Ammon's horn (tissue), 1 donor: ENCODE measurements around the gene P3H2.
A peak's percentile ranks its signal among the peaks of the same experiment; 100 is the strongest.
"Not testable (repeated sequence)": the region's sequence is repeated elsewhere in the genome, so short reads cannot be mapped to it uniquely, and the experiment has no call there.

Experiments
- DNase-seq: peaks from one replicate; pipeline ENCODE4 v3.0.0-alpha.2; 2016; ENCODE audit warnings: low spot score

The P3H2 gene

GRCh38 chr3:190083635-190084034 is 37.1 kb downstream of the P3H2 start:
- DNase-seq = no peak

GRCh38 chr3:190081389-190081788 is 39.3 kb downstream of the P3H2 start:
- peak; percentile 82 for DNase-seq

- DNase-seq = not testable (repeated sequence)
These were observed 41.5 kb downstream of the P3H2 start for GRCh38 chr3:190079173-190079572.

DNA sequence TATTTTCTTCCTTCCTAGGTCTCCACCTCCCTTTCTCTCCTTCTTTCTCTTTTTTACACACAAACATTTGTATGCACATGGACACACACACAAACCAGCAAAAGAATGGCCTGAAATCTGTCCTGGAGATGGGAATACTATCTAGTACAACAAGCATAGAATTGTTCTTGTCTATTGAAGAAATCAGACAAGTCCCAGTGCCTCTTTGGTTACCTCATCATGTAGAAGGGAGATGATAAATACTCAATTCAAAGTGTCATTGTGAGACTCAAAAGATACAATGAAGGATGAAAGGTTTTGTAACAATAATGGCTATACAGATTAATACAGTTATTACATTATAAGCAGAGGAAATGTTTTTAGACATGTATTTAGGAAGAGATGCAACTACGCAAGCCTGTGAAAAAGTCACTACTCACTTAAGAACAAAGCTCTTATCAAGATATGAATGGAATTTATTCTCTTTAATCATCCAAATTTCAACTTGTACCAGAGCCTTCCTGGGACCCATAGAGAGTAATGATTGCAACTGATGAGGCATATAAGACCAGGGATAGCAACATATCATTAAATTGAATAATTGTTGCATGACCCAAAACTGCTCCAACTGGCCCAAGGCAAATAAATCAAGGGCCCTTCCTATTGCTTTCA is 43.2 kb downstream of the P3H2 start:
- DNase-seq = no peak

DNA sequence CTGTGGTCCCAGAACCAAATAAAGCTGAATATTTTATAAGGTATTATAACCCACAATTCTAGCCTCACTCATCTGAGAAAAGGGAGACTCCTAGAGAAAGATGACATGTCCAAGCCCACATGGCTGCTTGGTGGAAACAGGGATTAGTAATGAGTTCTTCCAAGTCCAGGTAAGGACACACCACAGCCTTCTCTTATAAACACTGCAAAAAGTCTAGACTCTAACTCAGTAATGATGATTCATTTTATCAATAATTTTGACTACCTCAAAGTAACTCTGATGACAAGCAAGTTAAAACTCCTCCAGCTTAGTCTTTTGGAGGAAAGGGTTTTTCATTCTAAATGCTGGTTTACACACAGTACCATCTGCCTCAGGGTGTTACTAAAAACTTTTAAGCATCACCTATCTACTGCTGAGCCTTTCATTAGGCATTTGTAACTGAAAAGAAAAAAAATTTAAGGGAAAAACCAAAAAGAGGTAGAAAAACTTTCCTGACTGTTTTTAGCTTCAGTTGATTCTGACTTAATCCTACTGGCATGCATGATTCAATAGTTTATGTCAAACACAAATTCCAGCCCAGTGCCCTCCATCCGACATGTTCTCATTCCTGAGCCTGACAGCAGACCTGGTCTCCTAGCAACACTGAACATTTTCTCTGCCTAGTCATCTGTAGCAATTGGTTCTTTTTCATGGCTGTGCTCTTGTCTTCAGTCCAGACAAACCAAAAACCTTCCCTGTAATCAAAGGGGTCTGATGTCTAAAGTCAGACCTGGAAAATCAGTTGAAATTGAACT is 43.9 kb downstream of the P3H2 start:
- peak; percentile 72 for DNase-seq

GRCh38 chr3:190076136-190076535 is 44.6 kb downstream of the P3H2 start:
- no peak for DNase-seq

- DNase-seq = no peak
These were observed 45.9 kb downstream of the P3H2 start for GRCh38 chr3:190074817-190075216.

GRCh38 chr3:190073264-190074008 is 47.3 kb downstream of the P3H2 start:
- DNase-seq = no peak

- DNase-seq = no peak
These were observed 47.8 kb downstream of the P3H2 start for GRCh38 chr3:190072856-190073255.

DNA sequence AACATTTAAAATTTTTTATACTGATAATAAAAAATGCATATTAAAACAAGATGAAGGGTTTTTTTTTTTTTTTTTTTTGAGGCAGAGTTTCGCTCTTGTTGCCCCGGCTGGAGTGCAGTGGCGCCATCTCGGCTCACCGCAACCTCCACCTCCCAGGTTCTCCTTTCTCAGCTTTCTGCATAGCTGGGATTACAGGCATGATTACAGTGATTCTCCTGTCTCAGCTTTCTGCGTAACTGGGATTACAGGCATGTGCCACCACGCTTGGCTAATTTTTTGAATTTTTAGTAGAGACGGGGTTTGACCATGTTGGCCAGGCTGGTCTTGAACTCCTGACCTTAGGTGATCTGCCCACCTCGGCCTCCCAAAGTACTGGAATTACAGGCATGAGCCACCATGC is 48.8 kb downstream of the P3H2 start:
- not testable (repeated sequence) for DNase-seq

- no peak for DNase-seq
These were observed 49.9 kb downstream of the P3H2 start for GRCh38 chr3:190070622-190071347.

DNA sequence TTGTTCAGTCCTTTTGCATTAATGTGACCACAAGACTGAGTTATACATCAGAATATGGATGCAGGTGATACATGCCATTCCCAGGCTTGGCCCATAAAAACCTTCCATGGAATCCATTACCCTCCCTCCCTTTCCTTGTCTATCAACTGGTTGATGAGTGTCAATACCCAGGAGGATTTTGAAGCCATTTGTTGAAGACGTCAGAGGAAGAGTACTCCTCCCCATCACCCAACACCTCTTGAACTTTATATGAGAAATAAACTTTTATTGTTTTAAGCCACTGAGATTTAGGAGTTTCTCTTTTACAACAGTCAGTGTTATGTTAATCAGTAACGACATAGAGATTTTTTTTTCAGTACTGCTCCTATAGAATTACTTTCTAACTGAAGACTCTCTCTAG is 55.5 kb downstream of the P3H2 start:
- DNase-seq = no peak

DNA sequence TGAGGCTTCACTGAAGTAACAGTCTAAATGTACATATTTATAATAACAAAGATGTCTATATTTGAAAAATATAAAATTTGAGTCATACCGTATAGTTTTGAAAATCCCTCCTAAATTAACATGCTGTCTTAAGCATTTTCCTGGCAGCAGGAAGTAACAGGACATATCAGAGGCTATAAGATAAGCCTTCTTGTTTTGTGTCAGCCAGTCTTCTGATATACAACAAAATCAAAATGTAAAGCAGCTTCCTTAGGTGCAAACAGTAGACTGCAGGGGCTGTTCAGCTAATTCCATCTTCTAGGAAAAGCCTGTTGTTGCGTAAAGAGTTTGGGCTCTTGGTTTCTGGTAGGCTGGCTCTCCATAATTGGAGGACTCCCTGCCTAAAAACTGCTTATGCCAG is 56.0 kb downstream of the P3H2 start:
- no peak for DNase-seq

- no peak for DNase-seq
These were observed 56.6 kb downstream of the P3H2 start for GRCh38 chr3:190064112-190064511.

- no peak for DNase-seq
These were observed 57.2 kb downstream of the P3H2 start for GRCh38 chr3:190063490-190063889.

DNA sequence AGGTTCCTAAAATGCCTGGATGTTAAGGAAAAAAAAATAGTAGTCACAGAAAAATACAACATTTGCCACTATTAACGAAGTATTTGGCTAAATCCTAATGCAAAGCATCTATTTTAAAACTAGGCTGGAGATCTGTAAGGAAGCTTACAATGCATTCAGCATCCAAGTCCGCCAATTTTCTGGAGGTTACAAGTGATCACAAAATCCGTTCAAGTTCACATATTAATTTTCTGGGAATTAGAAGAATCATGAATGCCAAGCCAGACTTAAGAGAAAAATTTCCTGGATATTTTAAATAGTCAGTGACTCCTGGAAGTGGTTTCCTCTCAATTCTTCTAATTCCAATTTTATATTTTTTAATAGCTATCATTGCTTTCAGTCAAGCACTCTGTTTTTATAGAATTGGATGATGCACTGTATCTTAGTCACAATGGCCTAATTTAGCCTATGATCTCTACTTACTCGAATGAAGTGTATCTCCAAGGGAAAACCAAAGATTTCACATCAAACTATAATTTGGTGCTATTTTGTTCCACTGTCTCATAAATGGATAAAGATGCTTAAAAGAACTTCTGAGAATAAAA is 60.4 kb downstream of the P3H2 start:
- DNase-seq = no peak

DNA sequence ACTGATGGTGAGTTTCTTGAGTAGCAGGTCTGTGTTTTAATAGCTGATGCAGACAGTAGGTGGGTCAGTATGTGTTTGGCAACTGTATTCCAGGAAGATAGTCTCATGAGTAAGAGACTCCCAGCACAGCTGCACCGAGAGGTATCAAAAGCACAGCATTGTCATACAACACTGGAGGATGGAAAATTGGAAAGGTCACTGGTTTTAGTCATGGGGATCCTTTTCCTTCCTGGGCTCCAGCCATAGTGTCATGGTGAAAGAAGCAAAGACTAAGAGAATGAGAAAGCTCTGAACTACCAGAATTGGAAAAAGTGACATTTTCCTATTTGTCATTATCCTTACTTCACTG is 61.5 kb downstream of the P3H2 start:
- no peak for DNase-seq

DNA sequence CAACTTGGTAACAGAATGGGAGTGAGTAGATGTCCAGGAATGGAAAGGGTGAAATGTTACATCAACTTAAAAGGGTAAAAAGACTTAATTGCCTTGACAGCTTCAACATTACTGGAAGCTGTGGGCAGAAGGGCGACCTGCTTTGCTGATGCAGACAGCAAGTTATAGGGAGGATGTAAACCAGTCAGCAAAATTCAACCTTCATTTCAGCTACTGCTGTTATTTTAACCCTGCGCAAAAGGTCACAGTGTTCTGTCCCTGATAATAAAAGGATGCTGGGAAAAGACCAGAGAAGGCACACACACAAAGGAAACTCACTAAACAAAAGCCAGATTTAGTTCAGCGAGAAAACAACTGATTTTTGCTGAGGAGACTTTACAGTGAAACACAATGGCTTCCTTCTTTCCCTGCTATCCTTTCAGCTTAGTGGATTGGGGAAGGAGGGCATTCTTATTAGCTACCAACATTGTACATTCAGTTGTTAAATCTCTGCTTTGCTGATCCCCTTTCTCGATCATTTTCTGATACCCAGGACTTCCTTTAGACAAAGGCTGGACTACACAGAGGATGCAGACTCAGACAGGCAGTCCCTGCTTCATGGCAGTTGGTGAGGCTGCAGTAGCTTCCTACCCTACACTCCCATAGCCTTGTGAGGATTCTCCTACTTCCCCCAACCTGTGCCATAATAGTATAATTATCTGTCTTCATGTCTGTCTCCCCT is 62.0 kb downstream of the P3H2 start:
- DNase-seq = peak; percentile 44

DNA sequence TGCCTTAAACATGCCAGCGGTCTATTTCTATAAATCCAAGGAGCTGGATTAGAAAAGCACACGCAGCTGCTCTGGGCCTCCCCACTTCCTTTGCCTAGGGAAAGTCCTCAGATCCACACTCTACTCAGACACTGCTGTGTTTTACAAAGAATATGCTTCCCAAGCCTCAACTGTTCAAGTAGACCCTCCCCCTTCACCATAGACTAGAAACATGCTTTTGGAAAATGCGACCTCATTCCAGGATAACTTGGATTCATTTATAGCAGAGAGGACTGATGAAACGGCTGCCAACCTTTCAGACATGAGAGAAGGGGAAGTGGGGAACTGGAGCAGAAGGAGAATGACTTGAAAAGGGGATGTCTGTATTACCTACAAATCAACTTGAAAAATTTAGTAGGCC is 64.0 kb downstream of the P3H2 start:
- peak; percentile 27 for DNase-seq

GRCh38 chr3:190055773-190056172 is 64.9 kb downstream of the P3H2 start:
- no peak for DNase-seq

GRCh38 chr3:190053919-190054672 is 66.6 kb downstream of the P3H2 start:
- DNase-seq = no peak
